HEK293 (cell line): Measurements from ENCODE around the gene SPINK13.

Experiments used
- CTCF ChIA-PET: fragments of 350-600 bp; formaldehyde crosslinking; extraction: SDS; loops from one replicate; lab custom pipeline; 2021; ENCODE audit warnings: antibody characterized with exemption; lab: Yijun Ruan, JAX
- POLR2A ChIA-PET: fragments of 300-600 bp; formaldehyde crosslinking; extraction: SDS; loops from one replicate; lab custom pipeline; 2020; ENCODE audit warnings: antibody characterized with exemption, inconsistent platforms; lab: Yijun Ruan, JAX
- H3K27ac ChIP-seq: fragments of 200-500 bp; sonication (Bioruptor generic); 2 replicates; pipeline ENCODE4 v1.5.1; 2014; ENCODE audit warnings: low read depth, low read length, control low read depth, inconsistent platforms; ENCODE audit errors: extremely low read depth
- H3K36me3 ChIP-seq, 2 experiments: fragments of 200-500 bp in 1 of 2; sonication (Bioruptor generic) in 1 of 2; 1 replicate in 1 of 2; 2 replicates in 1 of 2; pipeline ENCODE4 v1.5.1; 2014 to 2017; ENCODE audit warnings: inconsistent platforms in 2 of 2, low read length in 2 of 2; ENCODE audit not compliant: control insufficient read depth in 2 of 2, insufficient read depth in 1 of 2
- H3K4me1 ChIP-seq: fragments of 200-500 bp; sonication (Bioruptor generic); 2 replicates; pipeline ENCODE4 v1.5.1; 2014; ENCODE audit warnings: mild to moderate bottlenecking, low read length, inconsistent platforms; ENCODE audit not compliant: control insufficient read depth, insufficient read depth
- H3K4me3 ChIP-seq: 2 replicates; pipeline ENCODE4 v1.5.1; 2011; ENCODE audit warnings: low read depth, mild to moderate bottlenecking, control low read depth, low read length, moderate library complexity
- H3K9me3 ChIP-seq: fragments of 200-500 bp; sonication (Bioruptor generic); 2 replicates; pipeline ENCODE4 v1.5.1; 2014; ENCODE audit warnings: low read depth, low read length, inconsistent platforms; ENCODE audit not compliant: control insufficient read depth, insufficient read depth
- GFI1B ChIP-seq: fragments of 450-650 bp; formaldehyde crosslinking; IDR thresholded peaks from 2 replicates; pipeline ENCODE4 v1.5.1; 2016; ENCODE audit warnings: missing biosample characterization, missing genetic modification characterization
- GLI4 ChIP-seq: fragments of 450-650 bp; formaldehyde crosslinking; IDR thresholded peaks from 2 replicates; pipeline ENCODE4 v1.5.1; 2016; ENCODE audit warnings: missing biosample characterization, missing genetic modification characterization
- KLF16 ChIP-seq: fragments of 450-650 bp; formaldehyde crosslinking; IDR thresholded peaks from 2 replicates; pipeline ENCODE4 v1.5.1; 2017; ENCODE audit warnings: missing biosample characterization, missing genetic modification characterization
- REPIN1 ChIP-seq: fragments of 450-650 bp; formaldehyde crosslinking; IDR thresholded peaks from 2 replicates; pipeline ENCODE4 v1.5.1; 2017; ENCODE audit warnings: missing biosample characterization, missing genetic modification characterization, low read depth
- SCRT1 ChIP-seq: fragments of 450-650 bp; formaldehyde crosslinking; IDR thresholded peaks from 2 replicates; pipeline ENCODE4 v1.5.1; 2016; ENCODE audit warnings: missing biosample characterization, missing genetic modification characterization, borderline replicate concordance
- SP7 ChIP-seq: fragments of 450-650 bp; formaldehyde crosslinking; IDR thresholded peaks from 2 replicates; pipeline ENCODE4 v1.5.1; 2016; ENCODE audit warnings: missing biosample characterization, missing genetic modification characterization
- ZBTB1 ChIP-seq: fragments of 450-650 bp; formaldehyde crosslinking; IDR thresholded peaks from 2 replicates; pipeline ENCODE4 v1.5.1; 2016; ENCODE audit warnings: missing biosample characterization, missing genetic modification characterization
- ZIC2 ChIP-seq: fragments of 450-650 bp; formaldehyde crosslinking; IDR thresholded peaks from 2 replicates; pipeline ENCODE4 v1.5.1; 2016; ENCODE audit warnings: missing biosample characterization, missing genetic modification characterization
- ZNF24 ChIP-seq: fragments of 450-650 bp; formaldehyde crosslinking; IDR thresholded peaks from 2 replicates; pipeline ENCODE4 v1.5.1; 2016; ENCODE audit warnings: missing biosample characterization, missing genetic modification characterization
- ZNF433 ChIP-seq: fragments of 450-650 bp; formaldehyde crosslinking; IDR thresholded peaks from 2 replicates; pipeline ENCODE4 v1.5.1; 2016; ENCODE audit warnings: missing biosample characterization, missing genetic modification characterization, low read depth
- ZNF596 ChIP-seq: fragments of 450-650 bp; IDR thresholded peaks from 2 replicates; pipeline ENCODE4 v1.5.0; 2018; ENCODE audit warnings: missing biosample characterization, mild to moderate bottlenecking, missing genetic modification characterization, moderate library complexity
- ZNF610 ChIP-seq: fragments of 450-650 bp; formaldehyde crosslinking; IDR thresholded peaks from 2 replicates; pipeline ENCODE4 v1.5.1; 2016; ENCODE audit warnings: missing biosample characterization, missing genetic modification characterization, borderline replicate concordance
- ZNF624 ChIP-seq: fragments of 450-650 bp; formaldehyde crosslinking; IDR thresholded peaks from 2 replicates; pipeline ENCODE4 v1.5.1; 2017; ENCODE audit warnings: missing biosample characterization, missing genetic modification characterization
- ZNF629 ChIP-seq: fragments of 450-650 bp; formaldehyde crosslinking; IDR thresholded peaks from 2 replicates; pipeline ENCODE4 v1.5.1; 2017; ENCODE audit warnings: missing biosample characterization, missing genetic modification characterization
- ZNF792 ChIP-seq: fragments of 450-650 bp; formaldehyde crosslinking; IDR thresholded peaks from 2 replicates; pipeline ENCODE4 v1.5.1; 2016; ENCODE audit warnings: missing biosample characterization, missing genetic modification characterization
- ZSCAN30 ChIP-seq: fragments of 450-650 bp; IDR thresholded peaks from 2 replicates; pipeline ENCODE4 v1.5.1; 2018; ENCODE audit warnings: missing biosample characterization, mild to moderate bottlenecking, missing genetic modification characterization, moderate library complexity
- TF ChIP-seq, protein P1 (sequence below): fragments of 450-650 bp; formaldehyde crosslinking; IDR thresholded peaks from 2 replicates; pipeline ENCODE4 v1.5.1; 2017; ENCODE audit warnings: missing biosample characterization, missing genetic modification characterization
- TF ChIP-seq, protein P2 (sequence below): fragments of 450-650 bp; formaldehyde crosslinking; IDR thresholded peaks from 2 replicates; pipeline ENCODE4 v1.5.1; 2016; ENCODE audit warnings: missing biosample characterization, missing genetic modification characterization
- TF ChIP-seq, protein P3 (sequence below): fragments of 450-650 bp; formaldehyde crosslinking; IDR thresholded peaks from 2 replicates; pipeline ENCODE4 v1.5.1; 2016; ENCODE audit warnings: missing biosample characterization, missing genetic modification characterization
- TF ChIP-seq, protein P4 (sequence below): fragments of 450-650 bp; formaldehyde crosslinking; IDR thresholded peaks from 2 replicates; pipeline ENCODE4 v1.5.1; 2017; ENCODE audit warnings: missing biosample characterization, missing genetic modification characterization
- TF ChIP-seq, protein P5 (sequence below): fragments of 450-650 bp; formaldehyde crosslinking; IDR thresholded peaks from 2 replicates; pipeline ENCODE4; 2016; ENCODE audit warnings: missing biosample characterization, missing genetic modification characterization
- TF ChIP-seq, protein P6 (sequence below): fragments of 450-650 bp; formaldehyde crosslinking; IDR thresholded peaks from 2 replicates; pipeline ENCODE4 v1.5.1; 2016; ENCODE audit warnings: missing biosample characterization, missing genetic modification characterization

SPINK13 gene

DNA sequence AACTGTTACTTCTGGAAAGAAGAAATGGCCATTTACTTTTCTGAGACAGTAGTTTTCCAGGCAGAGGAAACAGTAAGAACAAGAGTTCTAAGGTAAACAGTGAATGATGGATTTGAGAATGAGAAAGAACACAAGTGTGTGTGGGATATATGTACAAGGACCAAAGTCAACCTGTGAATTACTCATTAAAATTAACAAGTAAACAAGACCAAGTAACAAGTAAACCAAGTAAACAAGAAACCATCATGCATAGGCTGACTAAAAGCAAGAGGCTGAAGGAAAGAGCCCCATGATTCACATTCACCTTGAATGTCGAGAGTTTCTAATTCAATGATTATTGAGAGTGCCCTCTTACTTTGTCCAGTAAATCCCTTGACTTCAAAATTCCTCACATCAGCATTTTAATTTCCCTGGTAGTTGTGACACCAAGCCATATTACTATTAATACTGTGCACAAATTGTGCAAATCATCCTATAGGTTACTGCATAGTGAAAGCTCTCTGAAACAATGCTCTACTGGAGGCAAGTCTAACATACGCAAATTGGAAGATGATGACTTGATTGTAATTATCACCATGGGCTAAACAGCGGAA is 40.1 kb upstream of the SPINK13 start:
- H3K4me1 ChIP-seq, result no peaks in the 10 kb centered on the region
- H3K27ac ChIP-seq, result no peak overlapping the region
- H3K36me3 ChIP-seq, result no peaks in the 10 kb centered on the region
- no peak overlapping the region for H3K4me3 ChIP-seq
- POLR2A ChIA-PET, result no interaction called here
- CTCF ChIA-PET, result no interaction called here
- H3K9me3 ChIP-seq, result no peaks in the 10 kb centered on the region
- TF ChIP-seq, protein P1, sequence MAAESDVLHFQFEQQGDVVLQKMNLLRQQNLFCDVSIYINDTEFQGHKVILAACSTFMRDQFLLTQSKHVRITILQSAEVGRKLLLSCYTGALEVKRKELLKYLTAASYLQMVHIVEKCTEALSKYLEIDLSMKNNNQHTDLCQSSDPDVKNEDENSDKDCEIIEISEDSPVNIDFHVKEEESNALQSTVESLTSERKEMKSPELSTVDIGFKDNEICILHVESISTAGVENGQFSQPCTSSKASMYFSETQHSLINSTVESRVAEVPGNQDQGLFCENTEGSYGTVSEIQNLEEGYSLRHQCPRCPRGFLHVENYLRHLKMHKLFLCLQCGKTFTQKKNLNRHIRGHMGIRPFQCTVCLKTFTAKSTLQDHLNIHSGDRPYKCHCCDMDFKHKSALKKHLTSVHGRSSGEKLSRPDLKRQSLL (tag by site-specific recombination), result no peak
- TF ChIP-seq ZNF610 (tag by site-specific recombination), result no peak
- TF ChIP-seq GLI4 (tag by site-specific recombination), result no peak
- TF ChIP-seq ZNF433 (tag by site-specific recombination), result no peak
- TF ChIP-seq, protein P2, sequence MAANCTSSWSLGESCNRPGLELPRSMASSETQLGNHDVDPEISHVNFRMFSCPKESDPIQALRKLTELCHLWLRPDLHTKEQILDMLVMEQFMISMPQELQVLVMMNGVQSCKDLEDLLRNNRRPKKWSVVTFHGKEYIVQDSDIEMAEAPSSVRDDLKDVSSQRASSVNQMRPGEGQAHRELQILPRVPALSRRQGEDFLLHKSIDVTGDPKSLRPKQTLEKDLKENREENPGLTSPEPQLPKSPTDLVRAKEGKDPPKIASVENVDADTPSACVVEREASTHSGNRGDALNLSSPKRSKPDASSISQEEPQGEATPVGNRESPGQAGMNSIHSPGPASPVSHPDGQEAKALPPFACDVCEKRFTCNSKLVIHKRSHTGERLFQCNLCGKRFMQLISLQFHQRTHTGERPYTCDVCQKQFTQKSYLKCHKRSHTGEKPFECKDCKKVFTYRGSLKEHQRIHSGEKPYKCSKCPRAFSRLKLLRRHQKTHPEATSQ, result no peak
- TF ChIP-seq, protein P3, sequence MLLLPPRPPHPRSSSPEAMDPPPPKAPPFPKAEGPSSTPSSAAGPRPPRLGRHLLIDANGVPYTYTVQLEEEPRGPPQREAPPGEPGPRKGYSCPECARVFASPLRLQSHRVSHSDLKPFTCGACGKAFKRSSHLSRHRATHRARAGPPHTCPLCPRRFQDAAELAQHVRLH, result no peak
- no peak for TF ChIP-seq SCRT1
- TF ChIP-seq KLF16 (tag by site-specific recombination), result no peak
- no peak for TF ChIP-seq ZIC2 (tag by site-specific recombination)
- TF ChIP-seq, protein P4, sequence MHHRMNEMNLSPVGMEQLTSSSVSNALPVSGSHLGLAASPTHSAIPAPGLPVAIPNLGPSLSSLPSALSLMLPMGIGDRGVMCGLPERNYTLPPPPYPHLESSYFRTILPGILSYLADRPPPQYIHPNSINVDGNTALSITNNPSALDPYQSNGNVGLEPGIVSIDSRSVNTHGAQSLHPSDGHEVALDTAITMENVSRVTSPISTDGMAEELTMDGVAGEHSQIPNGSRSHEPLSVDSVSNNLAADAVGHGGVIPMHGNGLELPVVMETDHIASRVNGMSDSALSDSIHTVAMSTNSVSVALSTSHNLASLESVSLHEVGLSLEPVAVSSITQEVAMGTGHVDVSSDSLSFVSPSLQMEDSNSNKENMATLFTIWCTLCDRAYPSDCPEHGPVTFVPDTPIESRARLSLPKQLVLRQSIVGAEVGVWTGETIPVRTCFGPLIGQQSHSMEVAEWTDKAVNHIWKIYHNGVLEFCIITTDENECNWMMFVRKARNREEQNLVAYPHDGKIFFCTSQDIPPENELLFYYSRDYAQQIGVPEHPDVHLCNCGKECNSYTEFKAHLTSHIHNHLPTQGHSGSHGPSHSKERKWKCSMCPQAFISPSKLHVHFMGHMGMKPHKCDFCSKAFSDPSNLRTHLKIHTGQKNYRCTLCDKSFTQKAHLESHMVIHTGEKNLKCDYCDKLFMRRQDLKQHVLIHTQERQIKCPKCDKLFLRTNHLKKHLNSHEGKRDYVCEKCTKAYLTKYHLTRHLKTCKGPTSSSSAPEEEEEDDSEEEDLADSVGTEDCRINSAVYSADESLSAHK (tag by site-specific recombination), result no peak
- no peak for TF ChIP-seq SP7 (tag by site-specific recombination)
- TF ChIP-seq ZNF629, result no peak
- TF ChIP-seq ZSCAN30 (tag by site-specific recombination), result no peak
- TF ChIP-seq ZNF24 (tag by site-specific recombination), result no peak
- no peak for TF ChIP-seq ZNF596
- no peak for TF ChIP-seq ZBTB1 (tag by site-specific recombination)
- TF ChIP-seq, protein P5, sequence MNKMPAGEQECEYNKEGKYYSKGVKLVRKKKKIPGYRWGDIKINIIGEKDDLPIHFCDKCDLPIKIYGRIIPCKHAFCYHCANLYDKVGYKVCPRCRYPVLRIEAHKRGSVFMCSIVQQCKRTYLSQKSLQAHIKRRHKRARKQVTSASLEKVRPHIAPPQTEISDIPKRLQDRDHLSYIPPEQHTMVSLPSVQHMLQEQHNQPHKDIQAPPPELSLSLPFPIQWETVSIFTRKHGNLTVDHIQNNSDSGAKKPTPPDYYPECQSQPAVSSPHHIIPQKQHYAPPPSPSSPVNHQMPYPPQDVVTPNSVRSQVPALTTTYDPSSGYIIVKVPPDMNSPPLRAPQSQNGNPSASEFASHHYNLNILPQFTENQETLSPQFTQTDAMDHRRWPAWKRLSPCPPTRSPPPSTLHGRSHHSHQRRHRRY (tag by site-specific recombination), result no peak
- no peak for TF ChIP-seq GFI1B (tag by site-specific recombination)
- TF ChIP-seq ZNF624 (tag by site-specific recombination), result no peak
- TF ChIP-seq REPIN1 (tag by site-specific recombination), result no peak

DNA sequence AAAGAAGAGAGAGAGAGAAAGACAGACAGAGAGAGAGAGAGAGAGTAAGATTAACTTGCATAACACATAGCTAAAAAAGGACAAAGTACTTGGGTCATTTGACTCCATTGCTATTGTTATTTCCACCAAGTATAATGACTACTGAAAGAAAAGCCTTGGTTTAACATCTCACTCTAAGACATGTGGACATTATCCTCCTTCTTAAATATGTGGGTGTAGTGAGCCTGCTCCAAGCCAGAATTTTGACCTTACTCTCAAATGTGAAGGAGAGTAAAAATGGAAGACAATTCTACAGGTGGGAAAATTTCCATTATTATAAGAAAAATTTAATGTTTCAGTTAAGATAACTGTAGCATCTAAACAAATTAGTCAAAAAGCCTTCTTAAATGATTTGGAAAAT is 38.8 kb upstream of the SPINK13 start:
- Histone ChIP-seq H3K4me3 (no peak overlapping the region), H3K36me3 (no peaks in the 10 kb centered on the region), H3K4me1 (no peaks in the 10 kb centered on the region)
- no peak for TF ChIP-seq ZNF792 (tag by site-specific recombination)
- TF ChIP-seq, protein P6, sequence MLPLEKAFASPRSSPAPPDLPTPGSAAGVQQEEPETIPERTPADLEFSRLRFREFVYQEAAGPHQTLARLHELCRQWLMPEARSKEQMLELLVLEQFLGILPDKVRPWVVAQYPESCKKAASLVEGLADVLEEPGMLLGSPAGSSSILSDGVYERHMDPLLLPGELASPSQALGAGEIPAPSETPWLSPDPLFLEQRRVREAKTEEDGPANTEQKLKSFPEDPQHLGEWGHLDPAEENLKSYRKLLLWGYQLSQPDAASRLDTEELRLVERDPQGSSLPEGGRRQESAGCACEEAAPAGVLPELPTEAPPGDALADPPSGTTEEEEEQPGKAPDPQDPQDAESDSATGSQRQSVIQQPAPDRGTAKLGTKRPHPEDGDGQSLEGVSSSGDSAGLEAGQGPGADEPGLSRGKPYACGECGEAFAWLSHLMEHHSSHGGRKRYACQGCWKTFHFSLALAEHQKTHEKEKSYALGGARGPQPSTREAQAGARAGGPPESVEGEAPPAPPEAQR (tag by site-specific recombination), result no peak
- TF ChIP-seq, all 188 proteins: peak for 0
- Histone ChIP-seq H3K27ac (no peak overlapping the region), H3K9me3 (no peaks in the 10 kb centered on the region)
- ChIA-PET CTCF (no interaction called here), POLR2A (no interaction called here)
